ENCODE measurements around the gene CCDC88A.
"Not testable (repeated sequence)": the region's sequence is repeated elsewhere in the genome, so short reads cannot be mapped to it uniquely, and the experiment has no call there.

The CCDC88A gene

GRCh38 chr2:55395724-55396605, 23.7 kb downstream of the CCDC88A start:
- TF ChIP-seq CTCF (IDR thresholded peaks at IDR 0.05; ENCODE audit: low read depth, low read length) (no peak), EZH2phosphoT487 (IDR thresholded peaks at IDR 0.05; ENCODE audit: low read depth) (no peak)
- Histone ChIP-seq H3K4me2 (ENCODE audit: low read length) (no peak overlapping the region), H3K79me2 (ENCODE audit: low read length) (no peaks in the 10 kb centered on the region), H3K27me3 (ENCODE audit: low read depth, low read length) (no peaks in the 10 kb centered on the region), H3K4me1 (ENCODE audit: low read length) (peaks cover 9% of the 10 kb centered on the region), H3K36me3 (replicated peaks; ENCODE audit: low read depth, low read length) (no peaks in the 10 kb centered on the region), H3K9me3 (ENCODE audit: insufficient read depth, low read length) (no peaks in the 10 kb centered on the region), H3K9ac (ENCODE audit: low read length) (no peak overlapping the region), H3K27ac (ENCODE audit: low read length) (no peak overlapping the region), H3K4me3 (ENCODE audit: low read length) (no peak overlapping the region), H4K20me1 (ENCODE audit: insufficient read depth, low read length) (no peaks in the 10 kb centered on the region), H2AFZ (ENCODE audit: low read depth, low read length) (no peak overlapping the region)

DNA sequence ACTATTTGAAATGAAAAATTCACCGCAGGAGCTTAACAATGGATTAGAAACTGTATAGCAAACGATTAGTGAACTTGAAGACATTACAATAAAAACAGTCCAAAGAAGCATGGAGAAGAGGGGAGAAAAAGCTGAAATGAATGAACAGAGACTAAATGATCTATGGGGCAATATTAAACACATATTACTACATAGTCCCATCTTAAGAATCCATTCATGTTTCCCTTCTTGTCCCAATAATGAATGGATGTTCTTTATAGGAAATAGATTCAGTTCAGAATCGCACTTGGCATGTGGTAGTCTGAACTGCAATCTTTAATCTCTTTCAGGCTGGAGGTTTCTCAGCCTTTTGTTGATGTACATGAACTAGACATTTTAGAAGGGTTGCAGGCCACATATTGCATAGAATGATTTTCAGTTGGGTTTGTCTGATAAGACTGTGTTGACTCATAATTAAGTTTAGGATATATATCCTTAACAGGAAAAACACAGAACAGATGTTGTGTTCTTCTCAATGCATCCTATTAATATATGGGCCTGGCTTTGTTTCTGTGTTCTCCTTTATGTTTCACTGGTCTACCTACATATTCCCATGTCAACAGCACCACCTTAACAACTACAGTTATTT, 27.9 kb downstream of the CCDC88A start:
- Histone ChIP-seq H3K9me3 (ENCODE audit: insufficient read depth, low read length) (no peaks in the 10 kb centered on the region), H3K27me3 (ENCODE audit: low read depth, low read length) (no peaks in the 10 kb centered on the region), H3K27ac (ENCODE audit: low read length) (no peak overlapping the region), H2AFZ (ENCODE audit: low read depth, low read length) (no peak overlapping the region), H4K20me1 (ENCODE audit: insufficient read depth, low read length) (no peaks in the 10 kb centered on the region), H3K79me2 (ENCODE audit: low read length) (no peaks in the 10 kb centered on the region), H3K4me1 (ENCODE audit: low read length) (peaks cover 9% of the 10 kb centered on the region), H3K36me3 (replicated peaks; ENCODE audit: low read depth, low read length) (no peaks in the 10 kb centered on the region), H3K4me3 (ENCODE audit: low read length) (no peak overlapping the region), H3K4me2 (ENCODE audit: low read length) (no peak overlapping the region), H3K9ac (ENCODE audit: low read length) (no peak overlapping the region)
- no peak for TF ChIP-seq CTCF (IDR thresholded peaks at IDR 0.05; ENCODE audit: low read depth, low read length)
- TF ChIP-seq EZH2phosphoT487 (IDR thresholded peaks at IDR 0.05; ENCODE audit: low read depth): no peak

DNA sequence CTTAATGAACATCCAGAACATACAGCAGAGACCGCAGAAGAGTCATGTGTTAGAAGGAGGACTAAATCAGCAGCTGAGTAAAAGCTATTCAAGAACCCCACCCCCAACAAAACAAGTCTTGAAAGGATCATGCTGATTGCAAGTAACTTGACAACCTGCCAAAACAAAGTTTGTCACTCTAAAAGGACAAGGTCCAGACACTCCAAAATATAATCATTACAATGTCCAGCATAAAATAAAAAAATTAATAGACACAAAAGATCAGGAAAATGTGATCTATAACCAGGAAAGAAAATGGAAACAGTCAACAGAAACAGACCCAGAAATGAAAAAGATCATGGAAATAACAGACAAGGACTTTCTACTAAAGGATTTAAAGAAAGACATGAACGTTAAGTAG, 28.5 kb downstream of the CCDC88A start:
- H3K27ac ChIP-seq (ENCODE audit: low read length): no peak overlapping the region
- no peak overlapping the region for H3K4me2 ChIP-seq (ENCODE audit: low read length)
- no peaks in the 10 kb centered on the region for H3K27me3 ChIP-seq (ENCODE audit: low read depth, low read length)
- H3K79me2 ChIP-seq (ENCODE audit: low read length): no peaks in the 10 kb centered on the region
- no peaks in the 10 kb centered on the region for H3K9me3 ChIP-seq (ENCODE audit: insufficient read depth, low read length)
- no peak overlapping the region for H3K9ac ChIP-seq (ENCODE audit: low read length)
- no peaks in the 10 kb centered on the region for H4K20me1 ChIP-seq (ENCODE audit: insufficient read depth, low read length)
- H2AFZ ChIP-seq (ENCODE audit: low read depth, low read length): no peak overlapping the region
- TF ChIP-seq EZH2phosphoT487 (IDR thresholded peaks at IDR 0.05; ENCODE audit: low read depth): no peak
- TF ChIP-seq CTCF (IDR thresholded peaks at IDR 0.05; ENCODE audit: low read depth, low read length): no peak
- H3K4me1 ChIP-seq (ENCODE audit: low read length): peaks cover 7% of the 10 kb centered on the region
- H3K4me3 ChIP-seq (ENCODE audit: low read length): no peak overlapping the region
- H3K36me3 ChIP-seq (replicated peaks; ENCODE audit: low read depth, low read length): no peaks in the 10 kb centered on the region

DNA sequence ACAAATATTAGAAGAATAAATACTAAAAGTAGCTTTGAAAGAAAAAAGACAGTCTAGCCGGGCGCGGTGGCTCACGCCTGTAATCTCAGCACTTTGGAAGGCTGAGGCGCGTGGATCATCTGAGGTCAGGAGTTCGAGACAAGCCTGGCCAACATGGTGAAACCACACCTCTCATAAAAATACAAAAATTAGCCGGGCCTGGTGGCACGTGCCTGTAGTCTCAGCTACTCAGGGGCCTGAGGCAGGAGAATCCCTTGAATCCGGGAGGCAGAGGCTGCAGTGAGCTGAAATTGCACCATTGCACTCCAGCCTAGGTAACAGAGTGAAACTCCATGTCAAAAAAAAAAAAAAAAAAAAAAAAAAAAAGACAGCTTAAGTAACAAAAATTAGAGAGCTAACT, 34.1 kb downstream of the CCDC88A start:
- not testable (repeated sequence) for H3K4me3 ChIP-seq (ENCODE audit: low read length); H2AFZ ChIP-seq (ENCODE audit: low read depth, low read length); H3K79me2 ChIP-seq (ENCODE audit: low read length); H3K27ac ChIP-seq (ENCODE audit: low read length); H3K27me3 ChIP-seq (ENCODE audit: low read depth, low read length); H3K4me2 ChIP-seq (ENCODE audit: low read length); H3K9ac ChIP-seq (ENCODE audit: low read length); H3K36me3 ChIP-seq (replicated peaks; ENCODE audit: low read depth, low read length); H3K4me1 ChIP-seq (ENCODE audit: low read length); H3K9me3 ChIP-seq (ENCODE audit: insufficient read depth, low read length); H4K20me1 ChIP-seq (ENCODE audit: insufficient read depth, low read length)

Data from OCI-LY3 (cell line).